SU-DHL-6 (cell line): ENCODE measurements around the gene KCNJ16.

Experiments used
- CTCF ChIP-seq: fragments of 200-600 bp; sonication (generic); IDR thresholded peaks from one replicate; pipeline ENCODE4 v1.5.1; 2017; ENCODE audit warnings: antibody characterized with exemption, mild to moderate bottlenecking, low read length, moderate library complexity; ENCODE audit not compliant: insufficient read depth, poor library complexity, severe bottlenecking
- EZH2phosphoT487 ChIP-seq: fragments of 200-600 bp; sonication (generic), shearing (Covaris generic); conservative IDR thresholded peaks from 2 replicates; pipeline ENCODE4 v1.6.1; 2018; ENCODE audit warnings: mild to moderate bottlenecking, antibody characterized with exemption, low read length, moderate library complexity, mixed read lengths

- TF ChIP-seq CTCF (no peak), EZH2phosphoT487 (no peak)
These were observed 45.0 kb downstream of the KCNJ16 start for GRCh38 chr17:70119983-70120382.
